Activated T-helper 17 cell treated with anti-CD3 and anti-CD28 coated beads, Interleukin-2, amount 50 U/mL, for 72 hours (primary cell): ENCODE measurements around the gene DNER. TPM values are rescaled to one million over a fixed set of nuclear protein-coding genes. Genes with fewer than 3 reads are reported as not detected.

Experiments
- ATAC-seq: fragments of 150-1000 bp; cut with Tn5 transposase; replicated peaks from 2 replicates; pipeline ENCODE4 v1.10.0; 2021; ENCODE audit warnings: mild to moderate bottlenecking, moderate library complexity
- H3K27ac Mint-ChIP-seq: one replicate; pipeline ENCODE4 v1.8.0; 2022; ENCODE audit warnings: mixed read lengths
- H3K27me3 Mint-ChIP-seq: one replicate; pipeline ENCODE4 v1.8.0; 2022; ENCODE audit warnings: mixed read lengths
- H3K36me3 Mint-ChIP-seq: one replicate; pipeline ENCODE4 v1.8.0; 2022; ENCODE audit warnings: low read depth, mild to moderate bottlenecking, mixed read lengths
- H3K4me1 Mint-ChIP-seq: one replicate; pipeline ENCODE4 v1.8.0; 2022; ENCODE audit warnings: mixed read lengths
- H3K4me3 Mint-ChIP-seq: one replicate; pipeline ENCODE4 v1.8.0; 2022; ENCODE audit warnings: mild to moderate bottlenecking, mixed read lengths
- H3K9me3 Mint-ChIP-seq: one replicate; pipeline ENCODE4 v1.8.0; 2022; ENCODE audit warnings: mixed read lengths
- total RNA-seq, 2 donors: library from RNA; stranded (reverse); gene quantifications; one replicate each; pipeline ENCODE4 v1.2.3, GENCODE V29; 2022

Gene DNER
- total RNA-seq, 2 donors from 2014 or later: not detected

- no peaks in the 10 kb centered on the region for H3K4me1 Mint-ChIP-seq
- H3K9me3 Mint-ChIP-seq: no peaks in the 10 kb centered on the region
- ATAC-seq: no peak
- no peak overlapping the region for H3K27ac Mint-ChIP-seq
- H3K27me3 Mint-ChIP-seq: peaks cover 17% of the 10 kb centered on the region
- no peaks in the 10 kb centered on the region for H3K36me3 Mint-ChIP-seq
- no peak overlapping the region for H3K4me3 Mint-ChIP-seq
These were observed 47.5 kb downstream of the DNER start for GRCh38 chr2:229666811-229667210.

- no peak overlapping the region for H3K27ac Mint-ChIP-seq
- ATAC-seq: no peak
- no peak overlapping the region for H3K4me3 Mint-ChIP-seq
- H3K36me3 Mint-ChIP-seq: no peaks in the 10 kb centered on the region
- H3K9me3 Mint-ChIP-seq: no peaks in the 10 kb centered on the region
- H3K27me3 Mint-ChIP-seq: peaks cover 15% of the 10 kb centered on the region
- no peaks in the 10 kb centered on the region for H3K4me1 Mint-ChIP-seq
These were observed 49.2 kb downstream of the DNER start for GRCh38 chr2:229665158-229665557.

- Mint-ChIP-seq H3K4me3 (no peak overlapping the region), H3K36me3 (no peaks in the 10 kb centered on the region), H3K27ac (no peak overlapping the region), H3K9me3 (no peaks in the 10 kb centered on the region), H3K27me3 (peaks cover 11% of the 10 kb centered on the region), H3K4me1 (no peaks in the 10 kb centered on the region)
- no peak for ATAC-seq
These were observed 52.9 kb downstream of the DNER start for GRCh38 chr2:229661478-229661877.

- Mint-ChIP-seq H3K27me3 (peaks cover 8% of the 10 kb centered on the region), H3K36me3 (no peaks in the 10 kb centered on the region), H3K27ac (no peak overlapping the region), H3K4me3 (no peak overlapping the region), H3K4me1 (no peaks in the 10 kb centered on the region), H3K9me3 (no peaks in the 10 kb centered on the region)
- no peak for ATAC-seq
These were observed 53.4 kb downstream of the DNER start for GRCh38 chr2:229660951-229661350.

- no peaks in the 10 kb centered on the region for H3K9me3 Mint-ChIP-seq
- no peak overlapping the region for H3K27ac Mint-ChIP-seq
- ATAC-seq: no peak
- H3K4me1 Mint-ChIP-seq: no peaks in the 10 kb centered on the region
- H3K36me3 Mint-ChIP-seq: no peaks in the 10 kb centered on the region
- no peak overlapping the region for H3K4me3 Mint-ChIP-seq
- peaks cover 5% of the 10 kb centered on the region for H3K27me3 Mint-ChIP-seq
These were observed 54.0 kb downstream of the DNER start for GRCh38 chr2:229660391-229660790.

GRCh38 chr2:229658004-229658403 lies 56.4 kb downstream of the DNER start:
- ATAC-seq: no peak
- H3K36me3 Mint-ChIP-seq: no peaks in the 10 kb centered on the region
- no peak overlapping the region for H3K4me3 Mint-ChIP-seq
- H3K27ac Mint-ChIP-seq: no peak overlapping the region
- no peaks in the 10 kb centered on the region for H3K4me1 Mint-ChIP-seq
- H3K9me3 Mint-ChIP-seq: no peaks in the 10 kb centered on the region
- H3K27me3 Mint-ChIP-seq: peaks cover 5% of the 10 kb centered on the region

DNA sequence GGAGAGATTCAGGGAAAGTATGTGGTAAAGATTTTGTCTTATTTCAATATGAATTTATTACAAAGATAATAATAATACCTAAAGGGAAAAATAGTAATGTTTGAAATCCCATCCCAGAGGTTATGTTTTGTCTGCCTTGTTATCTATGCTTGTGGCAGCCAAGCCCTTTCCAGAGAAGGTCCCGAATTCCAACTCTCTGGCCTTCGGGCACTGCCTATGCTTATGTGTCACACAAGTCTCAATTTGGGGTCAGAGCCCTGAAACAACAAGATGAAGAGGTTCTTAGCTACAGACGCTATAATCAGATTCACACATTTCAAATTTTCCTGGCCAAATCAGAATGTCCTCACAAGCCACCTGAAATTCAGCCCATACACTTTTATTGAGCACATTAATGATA lies 59.9 kb downstream of the DNER start:
- peaks cover 15% of the 10 kb centered on the region for H3K27me3 Mint-ChIP-seq
- no peak overlapping the region for H3K27ac Mint-ChIP-seq
- ATAC-seq: no peak
- no peaks in the 10 kb centered on the region for H3K9me3 Mint-ChIP-seq
- no peak overlapping the region for H3K4me3 Mint-ChIP-seq
- no peaks in the 10 kb centered on the region for H3K36me3 Mint-ChIP-seq
- H3K4me1 Mint-ChIP-seq: no peaks in the 10 kb centered on the region

- Mint-ChIP-seq H3K27me3 (peaks cover 22% of the 10 kb centered on the region), H3K9me3 (no peaks in the 10 kb centered on the region), H3K36me3 (no peaks in the 10 kb centered on the region), H3K4me1 (no peaks in the 10 kb centered on the region), H3K4me3 (no peak overlapping the region), H3K27ac (no peak overlapping the region)
- no peak for ATAC-seq
These were observed 60.8 kb downstream of the DNER start for GRCh38 chr2:229653531-229653930.

GRCh38 chr2:229652796-229653195 lies 61.6 kb downstream of the DNER start:
- no peaks in the 10 kb centered on the region for H3K36me3 Mint-ChIP-seq
- no peak overlapping the region for H3K27ac Mint-ChIP-seq
- H3K9me3 Mint-ChIP-seq: no peaks in the 10 kb centered on the region
- H3K27me3 Mint-ChIP-seq: peaks cover 27% of the 10 kb centered on the region
- no peak for ATAC-seq
- H3K4me3 Mint-ChIP-seq: no peak overlapping the region
- H3K4me1 Mint-ChIP-seq: no peaks in the 10 kb centered on the region

GRCh38 chr2:229650901-229651300 lies 63.5 kb downstream of the DNER start:
- H3K27me3 Mint-ChIP-seq: peaks cover 27% of the 10 kb centered on the region
- no peaks in the 10 kb centered on the region for H3K9me3 Mint-ChIP-seq
- H3K27ac Mint-ChIP-seq: no peak overlapping the region
- no peaks in the 10 kb centered on the region for H3K4me1 Mint-ChIP-seq
- H3K4me3 Mint-ChIP-seq: no peak overlapping the region
- H3K36me3 Mint-ChIP-seq: no peaks in the 10 kb centered on the region
- no peak for ATAC-seq

- H3K4me3 Mint-ChIP-seq: no peak overlapping the region
- no peak overlapping the region for H3K27ac Mint-ChIP-seq
- ATAC-seq: no peak
- no peaks in the 10 kb centered on the region for H3K9me3 Mint-ChIP-seq
- H3K36me3 Mint-ChIP-seq: no peaks in the 10 kb centered on the region
- H3K27me3 Mint-ChIP-seq: peaks cover 27% of the 10 kb centered on the region
- no peaks in the 10 kb centered on the region for H3K4me1 Mint-ChIP-seq
These were observed 64.3 kb downstream of the DNER start for GRCh38 chr2:229650059-229650458.

DNA sequence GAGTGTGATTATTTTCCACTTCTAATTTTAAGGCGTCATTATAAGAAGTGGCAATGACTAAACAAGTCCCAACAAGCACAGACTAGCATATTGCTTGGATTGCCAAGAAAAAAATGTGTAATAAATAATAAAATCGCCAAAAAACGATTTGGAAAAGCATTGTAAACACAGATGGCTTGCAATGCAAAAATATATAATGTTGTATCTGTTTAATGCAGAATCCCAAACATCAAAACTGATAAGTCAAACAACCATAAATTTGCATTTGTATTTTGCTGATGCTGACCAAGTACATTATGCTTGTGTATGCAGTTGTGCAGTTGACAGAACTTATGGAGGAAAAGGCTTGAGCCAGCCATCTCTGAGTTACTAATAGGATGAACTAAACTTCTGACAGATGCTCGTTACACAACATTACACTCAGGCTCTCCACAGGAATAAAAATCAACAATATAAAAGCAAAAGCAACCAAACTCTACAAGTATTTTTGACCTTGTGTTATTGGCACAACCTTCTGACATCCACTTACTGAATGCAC lies 68.1 kb downstream of the DNER start:
- no peaks in the 10 kb centered on the region for H3K9me3 Mint-ChIP-seq
- H3K4me3 Mint-ChIP-seq: no peak overlapping the region
- ATAC-seq: no peak
- no peaks in the 10 kb centered on the region for H3K36me3 Mint-ChIP-seq
- no peaks in the 10 kb centered on the region for H3K4me1 Mint-ChIP-seq
- no peak overlapping the region for H3K27ac Mint-ChIP-seq
- H3K27me3 Mint-ChIP-seq: peaks cover 21% of the 10 kb centered on the region

DNA sequence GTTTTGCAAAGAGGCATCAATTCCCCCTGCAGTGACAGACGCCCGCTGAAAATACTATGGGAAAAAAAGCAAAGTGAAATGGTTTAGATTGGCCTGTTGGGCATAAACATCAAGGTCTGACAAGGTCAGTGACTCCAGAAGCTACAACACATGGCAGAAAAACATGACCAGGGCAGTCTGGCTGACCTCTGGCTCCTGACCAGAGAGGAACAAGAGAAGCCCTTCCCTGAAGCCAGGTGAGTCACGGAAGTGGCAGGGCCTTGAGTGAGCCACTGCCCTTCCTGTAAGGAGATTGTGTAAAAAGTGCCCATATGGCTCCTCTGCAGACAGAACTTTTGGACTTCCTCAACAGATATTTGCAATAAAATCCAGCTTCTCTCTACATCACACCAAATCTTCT lies 72.0 kb downstream of the DNER start:
- H3K36me3 Mint-ChIP-seq: no peaks in the 10 kb centered on the region
- no peak overlapping the region for H3K4me3 Mint-ChIP-seq

GRCh38 chr2:229641676-229642075 lies 72.7 kb downstream of the DNER start:
- peaks cover 17% of the 10 kb centered on the region for H3K27me3 Mint-ChIP-seq
- H3K4me1 Mint-ChIP-seq: no peaks in the 10 kb centered on the region
- no peaks in the 10 kb centered on the region for H3K36me3 Mint-ChIP-seq
- no peak for ATAC-seq
- no peak overlapping the region for H3K4me3 Mint-ChIP-seq
- H3K27ac Mint-ChIP-seq: no peak overlapping the region
- H3K9me3 Mint-ChIP-seq: no peaks in the 10 kb centered on the region

More for the DNA sequence above, 72.0 kb downstream of the DNER start:
- Mint-ChIP-seq H3K9me3 (no peaks in the 10 kb centered on the region), H3K4me1 (no peaks in the 10 kb centered on the region), H3K27ac (no peak overlapping the region), H3K27me3 (peaks cover 12% of the 10 kb centered on the region)
- no peak for ATAC-seq

DNA sequence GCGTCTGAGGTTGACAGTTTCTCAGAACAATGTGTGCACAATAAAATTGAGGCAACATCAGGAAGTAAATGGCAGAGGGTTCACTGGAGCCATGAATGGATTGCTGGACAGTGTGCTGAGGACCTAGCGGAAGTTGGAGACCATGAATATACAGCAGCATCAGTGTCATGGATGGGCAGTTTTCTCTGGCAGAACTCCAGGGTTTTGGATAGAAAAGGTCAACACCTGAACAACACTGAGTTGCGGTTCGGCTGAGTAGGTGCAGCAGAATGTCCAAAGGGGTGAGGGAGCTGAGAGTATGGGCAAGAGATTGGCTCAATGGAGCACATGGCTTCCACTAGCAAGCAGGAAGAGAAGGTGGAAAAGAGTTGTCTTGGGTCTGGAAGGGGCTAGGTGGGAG lies 73.7 kb downstream of the DNER start:
- Mint-ChIP-seq H3K9me3 (no peaks in the 10 kb centered on the region), H3K4me1 (no peaks in the 10 kb centered on the region), H3K27me3 (peaks cover 19% of the 10 kb centered on the region), H3K4me3 (no peak overlapping the region), H3K27ac (no peak overlapping the region), H3K36me3 (no peaks in the 10 kb centered on the region)
- no peak for ATAC-seq

DNA sequence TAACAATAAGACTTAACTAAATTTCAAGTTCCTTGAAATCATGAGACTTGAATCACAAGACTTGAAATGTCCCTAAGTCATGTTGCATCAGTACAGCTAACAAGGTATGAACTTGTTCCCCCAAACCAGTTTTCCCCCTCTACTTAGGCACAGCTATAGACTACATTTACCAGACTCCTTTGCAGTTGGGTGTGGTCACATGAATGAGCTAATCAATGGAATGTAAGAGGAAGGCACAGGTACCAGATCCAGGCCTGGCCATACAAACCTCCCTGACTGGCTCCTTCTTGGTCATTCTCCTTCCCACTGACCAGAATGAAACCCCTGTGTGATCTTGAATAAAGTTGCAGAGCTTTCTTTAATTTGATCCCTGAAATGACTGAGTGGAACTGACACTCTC lies 77.8 kb downstream of the DNER start:
- Mint-ChIP-seq H3K4me1 (no peaks in the 10 kb centered on the region), H3K4me3 (no peak overlapping the region), H3K27ac (no peak overlapping the region)

More for the DNA sequence above, 77.8 kb downstream of the DNER start:
- Mint-ChIP-seq H3K9me3 (no peaks in the 10 kb centered on the region), H3K27me3 (peaks cover 32% of the 10 kb centered on the region), H3K36me3 (no peaks in the 10 kb centered on the region)
- no peak for ATAC-seq
